ENCODE measurements around the gene GABBR1. TPM values are rescaled to one million over a fixed set of nuclear protein-coding genes. Genes with fewer than 3 reads are reported as not detected.

The GABBR1 gene
- total and polyA plus RNA-seq, 2 donors (not counting 1 experiment from before 2014, with no cell fraction given): 198 to 241 TPM

DNA sequence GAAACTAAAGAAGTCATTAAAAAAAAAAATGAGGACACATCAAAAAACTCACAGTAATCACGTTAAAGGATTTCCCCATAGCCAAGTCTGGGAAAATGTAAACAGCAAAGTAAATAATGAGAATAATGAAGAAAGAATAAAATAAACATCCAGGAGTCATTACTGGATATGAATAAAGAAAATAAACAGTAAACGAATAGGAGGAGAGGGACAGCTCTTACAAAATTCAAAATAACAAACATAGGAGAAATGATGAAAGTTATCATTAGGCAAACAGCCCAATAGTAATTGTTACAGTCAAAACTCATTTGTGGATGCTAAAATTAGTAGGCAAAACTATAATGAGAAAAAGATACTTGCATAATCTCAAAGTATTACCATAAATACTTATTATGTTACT, 65.4 kb downstream of the GABBR1 start:
- H4K20me1 ChIP-seq (ENCODE audit: control insufficient read depth, insufficient read depth, low read length, poor library complexity, severe bottlenecking): no peaks in the 10 kb centered on the region

DNA sequence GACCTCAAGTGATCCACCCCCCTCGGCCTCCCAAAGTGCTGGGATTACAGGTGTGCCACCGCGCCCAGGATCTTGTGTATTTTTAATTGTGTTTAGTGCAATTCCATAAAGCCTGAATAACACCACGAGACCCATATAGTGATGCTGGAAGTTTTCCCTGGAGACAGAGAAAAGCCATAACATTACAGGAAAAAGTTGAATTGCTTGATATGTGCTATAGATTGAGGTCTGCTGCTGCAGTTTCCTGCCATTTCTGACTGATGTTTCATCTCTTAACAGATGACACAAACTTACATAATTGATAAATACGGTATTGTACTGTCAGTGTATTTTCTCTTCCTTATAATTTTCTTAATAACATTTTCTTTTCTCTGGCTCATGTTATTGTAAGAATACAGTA, 66.1 kb downstream of the GABBR1 start:
- H3K4me1 ChIP-seq (ENCODE audit: control insufficient read depth in 2 of 2, insufficient read depth in 2 of 2, low read length in 2 of 2): peaks cover 9 to 10% of the 10 kb centered on the region in 2 donors
- peaks cover 0 to 10% (median 2%) of the 10 kb centered on the region in 4 experiments for H3K27me3 ChIP-seq (replicated peaks in 1 of 4; ENCODE audit: control extremely low read depth in 1 of 4, control insufficient read depth in 3 of 4, insufficient read depth in 4 of 4, low read length in 3 of 4)
- no peak for DNase-seq
- Mint-ChIP-seq H3K9me3 (ENCODE audit: insufficient read depth) (no peaks in the 10 kb centered on the region), H3K4me3 (no peak overlapping the region), H3K27me3 (peaks cover 17% of the 10 kb centered on the region), H3K4me1 (peaks cover 15% of the 10 kb centered on the region), H3K27ac (no peak overlapping the region)
- no peak for ATAC-seq (ENCODE audit: low read depth)
- no peaks in the 10 kb centered on the region for H3K9me3 ChIP-seq (ENCODE audit: control extremely low read depth in 1 of 3, control insufficient read depth in 2 of 3, insufficient read depth in 1 of 3, low read length in 2 of 3)
- H3K9ac ChIP-seq (ENCODE audit: low read length): no peak overlapping the region
- H3K36me3 ChIP-seq (replicated peaks in 1 of 2; ENCODE audit: control extremely low read depth in 1 of 2, control insufficient read depth in 1 of 2, extremely low read depth in 1 of 2, insufficient read depth in 2 of 2, low read length in 1 of 2): no peaks in the 10 kb centered on the region
- no peaks in the 10 kb centered on the region for H3K79me2 ChIP-seq (ENCODE audit: control insufficient read depth, insufficient read depth, low read length)
- CTCF ChIA-PET: no interaction called here
- POLR2A ChIA-PET: no interaction called here
- no peaks in the 10 kb centered on the region for H4K20me1 ChIP-seq (ENCODE audit: control insufficient read depth, insufficient read depth, low read length, poor library complexity, severe bottlenecking)
- no peak overlapping the region for H3K27ac ChIP-seq (ENCODE audit: low read length in 2 of 2)
- TF ChIP-seq EZH2 (IDR thresholded peaks at IDR 0.05; ENCODE audit: borderline replicate concordance, insufficient read depth, low read depth, low read length, poor library complexity, severe bottlenecking): no peak
- TF ChIP-seq, protein P1, sequence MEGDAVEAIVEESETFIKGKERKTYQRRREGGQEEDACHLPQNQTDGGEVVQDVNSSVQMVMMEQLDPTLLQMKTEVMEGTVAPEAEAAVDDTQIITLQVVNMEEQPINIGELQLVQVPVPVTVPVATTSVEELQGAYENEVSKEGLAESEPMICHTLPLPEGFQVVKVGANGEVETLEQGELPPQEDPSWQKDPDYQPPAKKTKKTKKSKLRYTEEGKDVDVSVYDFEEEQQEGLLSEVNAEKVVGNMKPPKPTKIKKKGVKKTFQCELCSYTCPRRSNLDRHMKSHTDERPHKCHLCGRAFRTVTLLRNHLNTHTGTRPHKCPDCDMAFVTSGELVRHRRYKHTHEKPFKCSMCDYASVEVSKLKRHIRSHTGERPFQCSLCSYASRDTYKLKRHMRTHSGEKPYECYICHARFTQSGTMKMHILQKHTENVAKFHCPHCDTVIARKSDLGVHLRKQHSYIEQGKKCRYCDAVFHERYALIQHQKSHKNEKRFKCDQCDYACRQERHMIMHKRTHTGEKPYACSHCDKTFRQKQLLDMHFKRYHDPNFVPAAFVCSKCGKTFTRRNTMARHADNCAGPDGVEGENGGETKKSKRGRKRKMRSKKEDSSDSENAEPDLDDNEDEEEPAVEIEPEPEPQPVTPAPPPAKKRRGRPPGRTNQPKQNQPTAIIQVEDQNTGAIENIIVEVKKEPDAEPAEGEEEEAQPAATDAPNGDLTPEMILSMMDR (IDR thresholded peaks at IDR 0.05): no peak
- no peak overlapping the region for H3K4me2 ChIP-seq (replicated peaks; ENCODE audit: low read depth, low read length, poor library complexity, severe bottlenecking)
- no peak overlapping the region for H3K4me3 ChIP-seq (ENCODE audit: control extremely low read depth in 1 of 5, extremely low read depth in 1 of 5, insufficient read depth in 1 of 5, low read depth in 2 of 5, low read length in 4 of 5)
- intact Hi-C loops (cut with micrococcal nuclease): no loop called here
- H2AFZ ChIP-seq (ENCODE audit: insufficient read depth, low read depth, low read length, poor library complexity, severe bottlenecking): no peak overlapping the region
- WGBS (ENCODE audit: insufficient coverage): no CpG with 5 or more reads among the region's 5 CpGs

More for the DNA sequence above, 65.4 kb downstream of the GABBR1 start:
- no peak overlapping the region for H3K4me3 Mint-ChIP-seq
- Histone ChIP-seq H3K9me3 (ENCODE audit: control extremely low read depth in 1 of 3, control insufficient read depth in 2 of 3, insufficient read depth in 1 of 3, low read length in 2 of 3) (no peaks in the 10 kb centered on the region), H3K27me3 (replicated peaks in 1 of 4; ENCODE audit: control extremely low read depth in 1 of 4, control insufficient read depth in 3 of 4, insufficient read depth in 4 of 4, low read length in 3 of 4) (peaks cover 0 to 10% (median 2%) of the 10 kb centered on the region in 4 experiments), H2AFZ (ENCODE audit: insufficient read depth, low read depth, low read length, poor library complexity, severe bottlenecking) (no peak overlapping the region), H3K9ac (ENCODE audit: low read length) (no peak overlapping the region), H3K27ac (ENCODE audit: low read length in 2 of 2) (no peak overlapping the region), H3K4me2 (replicated peaks; ENCODE audit: low read depth, low read length, poor library complexity, severe bottlenecking) (no peak overlapping the region), H3K36me3 (replicated peaks in 1 of 2; ENCODE audit: control extremely low read depth in 1 of 2, control insufficient read depth in 1 of 2, extremely low read depth in 1 of 2, insufficient read depth in 2 of 2, low read length in 1 of 2) (no peaks in the 10 kb centered on the region), H3K4me3 (ENCODE audit: control extremely low read depth in 1 of 5, extremely low read depth in 1 of 5, insufficient read depth in 1 of 5, low read depth in 2 of 5, low read length in 4 of 5) (no peak overlapping the region), H3K79me2 (ENCODE audit: control insufficient read depth, insufficient read depth, low read length) (no peaks in the 10 kb centered on the region), H3K4me1 (ENCODE audit: control insufficient read depth in 2 of 2, insufficient read depth in 2 of 2, low read length in 2 of 2) (peaks cover 9 to 10% of the 10 kb centered on the region in 2 donors)
- ChIA-PET CTCF (no interaction called here), POLR2A (no interaction called here)
- ATAC-seq (ENCODE audit: low read depth) (no peak), DNase-seq (no peak)
- H3K27me3 Mint-ChIP-seq: peaks cover 20% of the 10 kb centered on the region
- no peaks in the 10 kb centered on the region for H3K9me3 Mint-ChIP-seq (ENCODE audit: insufficient read depth)
- H3K4me1 Mint-ChIP-seq: peaks cover 15% of the 10 kb centered on the region
- TF ChIP-seq, protein P1 (IDR thresholded peaks at IDR 0.05): no peak
- no peak for TF ChIP-seq EZH2 (IDR thresholded peaks at IDR 0.05; ENCODE audit: borderline replicate concordance, insufficient read depth, low read depth, low read length, poor library complexity, severe bottlenecking)
- H3K27ac Mint-ChIP-seq: no peak overlapping the region
- intact Hi-C loops (cut with micrococcal nuclease): no loop called here
- no CpG with 5 or more reads among the region's 2 CpGs for WGBS (ENCODE audit: insufficient coverage)
